HG03066 (cell line): ENCODE measurements around the gene ARRDC4.

Source experiments
- ATAC-seq: cut with Tn5 transposase; IDR thresholded peaks from one replicate; pipeline ENCODE4 v1.9.1; 2021; ENCODE audit warnings: low read depth; ENCODE audit not compliant: unreplicated experiment

Gene ARRDC4

GRCh38 chr15:97960364-97961066 is at the start of gene ARRDC4:
TSS of gene ARRDC4 (plus strand) at chr15:97960703. CDS start at chr15:97960862, 159 bp downstream.
- no peak for ATAC-seq

- no peak for ATAC-seq
Measured at GRCh38 chr15:97914711-97915110, 45.8 kb upstream of the ARRDC4 start.

GRCh38 chr15:97915261-97915660 is 45.2 kb upstream of the ARRDC4 start:
- no peak for ATAC-seq

- ATAC-seq = no peak
Measured at GRCh38 chr15:97921296-97921865, 39.1 kb upstream of the ARRDC4 start.

GRCh38 chr15:97929456-97930229 is 30.9 kb upstream of the ARRDC4 start:
- no peak for ATAC-seq

- no peak for ATAC-seq
Measured at GRCh38 chr15:97930230-97930629, 30.3 kb upstream of the ARRDC4 start.

GRCh38 chr15:97931314-97931713 is 29.2 kb upstream of the ARRDC4 start:
- no peak for ATAC-seq

- ATAC-seq = no peak
Measured at GRCh38 chr15:97933589-97933988, 26.9 kb upstream of the ARRDC4 start.

- ATAC-seq = no peak
Measured at GRCh38 chr15:97940993-97941392, 19.5 kb upstream of the ARRDC4 start.

GRCh38 chr15:97941572-97941971 is 18.9 kb upstream of the ARRDC4 start:
- no peak for ATAC-seq

- no peak for ATAC-seq
Measured at GRCh38 chr15:97944724-97945123, 15.8 kb upstream of the ARRDC4 start.

- ATAC-seq = no peak
Measured at GRCh38 chr15:97947465-97948260, 12.8 kb upstream of the ARRDC4 start.

- ATAC-seq = no peak
Measured at GRCh38 chr15:97953254-97953653, 7.2 kb upstream of the ARRDC4 start.

- ATAC-seq = no peak
Measured at GRCh38 chr15:97953748-97954147, 6.8 kb upstream of the ARRDC4 start.

GRCh38 chr15:97955035-97955434 is 5.5 kb upstream of the ARRDC4 start:
- no peak for ATAC-seq

- ATAC-seq = no peak
Measured at GRCh38 chr15:97955529-97955928, 5.0 kb upstream of the ARRDC4 start.

- ATAC-seq = no peak
Measured at GRCh38 chr15:97959724-97960363, 659 bp upstream of the ARRDC4 start.

- ATAC-seq = no peak
Measured at GRCh38 chr15:97961067-97961954, 808 bp downstream of the ARRDC4 start.

GRCh38 chr15:97962263-97962662 is 1.8 kb downstream of the ARRDC4 start:
- no peak for ATAC-seq
